H1 (cell line): ENCODE measurements around the gene KCNMA1. TPM values are rescaled to one million over a fixed set of nuclear protein-coding genes. Genes with fewer than 3 reads are reported as not detected.

ENCODE experiments used
- EGR1 ChIP-seq: IDR thresholded peaks from 2 replicates; pipeline ENCODE4 v1.6.1; 2011; ENCODE audit warnings: low read depth, low read length, borderline replicate concordance
- JUN ChIP-seq: IDR thresholded peaks from 2 replicates; pipeline ENCODE4 v1.6.1; 2011; ENCODE audit warnings: low read depth, mild to moderate bottlenecking, improper control_type of control experiment, low read length
- NANOG ChIP-seq: IDR thresholded peaks from 2 replicates; pipeline ENCODE4 v1.6.1; 2011; ENCODE audit warnings: low read length, low read depth, mild to moderate bottlenecking, inconsistent platforms; ENCODE audit not compliant: insufficient read depth, poor library complexity, severe bottlenecking
- RAD21 ChIP-seq, 2 experiments: IDR thresholded peaks in 1 of 2; conservative IDR thresholded peaks in 1 of 2; 2 replicates each; pipeline ENCODE4 v1.6.1; 2011; ENCODE audit warnings: low read depth in 2 of 2, low read length in 2 of 2, improper control_type of control experiment in 1 of 2, inconsistent platforms in 1 of 2, mild to moderate bottlenecking in 1 of 2, moderate library complexity in 1 of 2
- polyA plus RNA-seq, 7 experiments: library from polyadenylated mRNA; depleted of rRNA in 3 of 7; stranded (reverse) in 5 of 7; unstranded in 2 of 7; fragments of >200 nt in 5 of 7; fragments of 200-250 nt in 2 of 7; gene quantifications; 1 replicate in 5 of 7; 2 replicates in 1 of 7; 4 replicates in 1 of 7; pipeline versions ENCODE4 v1.2.1 to v1.2.3, GENCODE V29; 2011 to 2013; ENCODE audit warnings: missing spikeins in 2 of 7, mixed read lengths in 2 of 7
- total RNA-seq: library from RNA; stranded (reverse); fragmentation: NEBNext Ultra II Directional; extraction: Animal tissue kit (Norgen Biotek cat#: 25700); gene quantifications from 2 replicates; pipeline ENCODE4 v1.2.1, GENCODE V29; 2021

Gene KCNMA1
- total and polyA plus RNA-seq, 2 of the 8 experiments (the other 6 are each of a cell fraction or from before 2014, with no cell fraction given), result 10.2 to 11.1 TPM

DNA sequence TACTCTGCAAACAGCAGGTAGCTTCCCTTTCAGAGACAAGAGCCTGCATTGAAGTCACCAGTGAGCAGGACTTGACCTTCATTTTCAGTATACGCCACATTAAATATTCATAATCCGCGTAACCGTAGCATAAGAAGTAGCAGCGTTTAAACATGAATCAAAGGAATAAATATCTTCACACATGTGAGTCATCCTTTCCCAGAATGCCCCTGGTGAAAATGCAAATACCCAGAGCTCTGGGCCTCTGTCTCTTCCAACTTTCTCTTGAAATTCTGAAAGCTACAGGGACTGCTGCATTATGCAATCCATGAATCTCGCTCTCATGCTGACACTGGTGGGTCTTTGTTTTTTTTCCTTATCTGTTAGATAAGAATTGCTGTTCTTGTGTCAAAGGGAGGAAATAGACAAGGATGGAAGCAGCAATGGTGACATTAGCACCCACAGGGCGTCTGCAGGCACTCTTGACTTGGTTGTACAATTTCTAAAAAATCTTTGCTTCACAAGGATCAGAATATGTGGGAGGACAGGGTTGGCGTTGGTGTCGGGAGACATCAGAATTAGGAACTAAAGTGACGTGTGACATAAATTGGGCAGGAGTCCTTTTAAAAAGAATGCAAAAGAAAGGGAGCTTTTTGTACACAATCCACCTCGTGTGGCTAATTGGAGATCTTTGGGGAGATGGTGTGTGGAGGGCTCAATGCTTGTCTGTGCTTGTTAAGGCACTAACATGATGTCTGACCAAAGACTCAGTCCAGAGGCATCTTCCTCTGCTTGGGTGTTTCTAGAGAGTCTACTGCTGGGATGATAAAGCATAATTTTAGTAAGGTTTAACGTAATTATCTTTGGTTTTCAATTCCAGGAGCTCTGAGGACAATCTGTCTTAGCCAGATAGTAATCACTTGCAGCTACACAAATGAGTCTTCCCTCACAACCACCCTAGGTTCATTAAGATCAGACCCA is 390.3 kb downstream of the KCNMA1 start (continued):
- TF ChIP-seq RAD21 (IDR thresholded peaks at IDR 0.05 in 1 of 2, conservative IDR thresholded peaks at IDR 0.05 in 1 of 2; ENCODE audit: low read depth in 2 of 2, low read length in 2 of 2) (no peak), EGR1 (no peak), JUN (no peak), NANOG (no peak)
- TF ChIP-seq, all 59 proteins: peak for 0
